Forelimb muscle (tissue), 1 donor: Measurements from ENCODE around the gene GGA1. TPM values are rescaled to one million over a fixed set of nuclear protein-coding genes. Genes with fewer than 3 reads are reported as not detected.
"Not testable (repeated sequence)": the region's sequence is repeated elsewhere in the genome, so short reads cannot be mapped to it uniquely, and the experiment has no call there.

ENCODE experiments used
- DNase-seq: peaks from one replicate; pipeline ENCODE4 v3.0.0-alpha.2; 2013; ENCODE audit warnings: low read depth
- polyA plus RNA-seq: library from polyadenylated mRNA; unstranded; fragments of 120-200 nt; gene quantifications from one replicate; pipeline ENCODE4 v1.2.1, GENCODE V29; 2013; ENCODE audit not compliant: insufficient read length

Gene GGA1
- polyA plus RNA-seq, 1 donor: 44.8 TPM

DNA sequence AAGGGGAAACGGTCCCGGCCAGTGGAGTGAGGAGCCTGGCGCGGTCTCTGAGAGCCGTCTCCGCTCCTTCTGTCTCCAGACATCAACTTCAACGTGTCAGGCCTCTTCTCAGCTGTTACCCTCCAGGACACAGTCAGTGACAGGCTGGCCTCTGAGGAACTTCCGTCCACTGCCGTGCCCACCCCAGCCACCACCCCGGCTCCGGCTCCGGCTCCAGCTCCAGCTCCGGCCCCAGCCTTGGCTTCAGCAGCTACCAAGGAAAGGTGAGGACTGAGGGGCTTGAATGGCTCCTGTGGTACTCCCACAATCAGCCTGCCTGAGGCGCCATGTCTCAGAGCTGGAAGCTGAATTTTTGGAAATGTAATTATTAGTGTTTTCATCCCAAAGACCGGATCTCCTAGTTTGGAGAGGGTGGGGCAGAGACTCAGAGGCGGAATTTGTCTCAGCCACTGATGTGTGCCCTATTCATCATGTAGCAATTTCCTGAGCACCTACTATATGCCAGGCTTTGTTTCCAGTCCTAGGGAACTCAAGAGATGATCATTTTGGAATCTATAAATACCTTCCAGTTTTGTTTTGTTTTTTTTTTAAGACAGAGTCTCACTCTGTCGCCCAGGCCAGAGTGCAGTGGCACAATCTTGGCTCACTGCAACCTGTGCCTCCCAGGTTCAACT lies 42.0 kb downstream of the GGA1 start:
- no peak for DNase-seq

GRCh38 chr22:37654563-37655251 lies 46.1 kb downstream of the GGA1 start:
- DNase-seq: no peak

DNA sequence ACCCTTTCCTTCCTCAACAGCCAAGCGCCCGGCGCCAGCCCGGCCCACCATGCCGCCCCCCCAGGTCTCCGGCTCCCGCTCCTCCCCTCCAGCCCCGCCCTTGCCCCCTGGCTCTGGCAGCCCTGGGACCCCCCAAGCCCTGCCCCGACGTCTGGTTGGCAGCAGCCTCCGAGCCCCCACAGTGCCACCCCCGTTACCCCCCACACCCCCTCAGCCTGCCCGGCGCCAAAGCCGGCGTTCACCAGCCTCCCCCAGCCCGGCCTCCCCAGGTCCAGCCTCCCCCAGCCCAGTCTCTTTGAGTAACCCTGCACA lies 46.6 kb downstream of the GGA1 start:
- DNase-seq: no peak

GRCh38 chr22:37656583-37656982 lies 47.9 kb downstream of the GGA1 start:
- not testable (repeated sequence) for DNase-seq

DNA sequence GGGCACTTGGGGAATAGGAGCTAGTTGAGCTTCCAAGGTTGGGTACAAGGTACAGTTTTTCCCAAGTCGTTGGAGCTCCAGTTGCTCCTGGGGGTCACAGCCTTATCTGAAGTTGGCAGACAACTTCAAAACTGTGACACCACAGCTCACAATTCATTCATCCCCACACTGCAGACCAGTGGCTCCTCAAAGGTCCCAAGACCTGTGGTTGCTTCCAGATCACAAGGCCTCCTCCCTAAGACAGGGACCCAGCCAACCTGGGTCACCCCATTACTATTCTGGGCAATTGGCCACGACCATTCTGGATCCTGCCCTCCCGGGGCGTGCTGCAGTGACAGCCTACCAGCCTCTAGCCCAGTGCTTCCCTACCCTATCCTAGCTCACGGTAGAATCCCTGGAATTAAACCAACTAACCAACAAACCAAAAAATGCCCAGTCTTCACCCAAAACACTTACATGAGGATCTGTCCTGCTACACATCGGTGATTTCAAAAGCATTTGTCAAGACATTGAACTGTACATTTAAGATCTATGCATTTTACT lies 49.0 kb downstream of the GGA1 start:
- no peak for DNase-seq

DNA sequence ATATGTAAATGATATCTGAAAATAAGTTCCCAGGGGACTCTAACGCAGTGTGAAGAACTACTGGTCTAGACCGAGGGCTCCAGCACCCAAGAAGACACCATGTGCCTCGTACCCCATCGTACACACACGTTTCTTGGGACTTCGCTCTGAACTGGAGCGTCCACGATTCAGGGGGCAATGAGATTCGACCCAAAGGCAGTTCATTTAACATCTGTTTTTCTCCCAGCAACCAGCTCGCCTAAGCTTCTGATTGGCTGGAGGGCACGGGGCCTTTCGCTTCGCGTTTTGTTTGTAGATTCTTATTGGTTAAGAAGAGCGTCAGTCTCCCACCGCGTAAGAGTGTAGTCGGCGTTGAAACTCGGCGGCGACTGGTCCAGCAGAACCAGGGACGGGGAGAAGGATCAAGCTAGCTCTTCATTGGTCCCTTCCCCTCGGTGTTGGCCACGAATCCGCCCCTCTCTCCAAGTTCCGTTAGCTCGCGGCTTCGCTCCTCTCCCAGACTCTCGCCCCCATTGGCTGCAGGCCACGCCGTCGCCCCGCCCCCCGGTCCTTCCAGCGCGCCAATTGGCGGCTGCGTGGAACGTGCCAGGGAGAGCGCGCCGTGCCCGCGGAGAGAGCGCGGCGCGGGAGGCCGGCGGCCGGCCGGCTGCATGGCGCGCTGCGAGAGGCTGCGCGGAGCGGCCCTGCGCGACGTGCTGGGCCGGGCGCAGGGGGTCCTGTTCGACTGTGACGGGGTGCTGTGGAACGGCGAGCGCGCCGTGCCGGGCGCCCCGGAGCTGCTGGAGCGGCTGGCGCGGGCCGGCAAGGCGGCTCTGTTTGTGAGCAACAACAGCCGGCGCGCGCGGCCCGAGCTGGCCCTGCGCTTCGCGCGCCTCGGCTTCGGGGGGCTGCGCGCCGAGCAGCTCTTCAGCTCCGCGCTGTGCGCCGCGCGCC lies 49.8 kb downstream of the GGA1 start, which contains the start of gene PDXP:
TSS of gene PDXP (plus strand) at position 591 of the 933 bp plus-strand sequence. CDS start at position 651, 60 bp downstream.
- DNase-seq: peak; percentile 100

DNA sequence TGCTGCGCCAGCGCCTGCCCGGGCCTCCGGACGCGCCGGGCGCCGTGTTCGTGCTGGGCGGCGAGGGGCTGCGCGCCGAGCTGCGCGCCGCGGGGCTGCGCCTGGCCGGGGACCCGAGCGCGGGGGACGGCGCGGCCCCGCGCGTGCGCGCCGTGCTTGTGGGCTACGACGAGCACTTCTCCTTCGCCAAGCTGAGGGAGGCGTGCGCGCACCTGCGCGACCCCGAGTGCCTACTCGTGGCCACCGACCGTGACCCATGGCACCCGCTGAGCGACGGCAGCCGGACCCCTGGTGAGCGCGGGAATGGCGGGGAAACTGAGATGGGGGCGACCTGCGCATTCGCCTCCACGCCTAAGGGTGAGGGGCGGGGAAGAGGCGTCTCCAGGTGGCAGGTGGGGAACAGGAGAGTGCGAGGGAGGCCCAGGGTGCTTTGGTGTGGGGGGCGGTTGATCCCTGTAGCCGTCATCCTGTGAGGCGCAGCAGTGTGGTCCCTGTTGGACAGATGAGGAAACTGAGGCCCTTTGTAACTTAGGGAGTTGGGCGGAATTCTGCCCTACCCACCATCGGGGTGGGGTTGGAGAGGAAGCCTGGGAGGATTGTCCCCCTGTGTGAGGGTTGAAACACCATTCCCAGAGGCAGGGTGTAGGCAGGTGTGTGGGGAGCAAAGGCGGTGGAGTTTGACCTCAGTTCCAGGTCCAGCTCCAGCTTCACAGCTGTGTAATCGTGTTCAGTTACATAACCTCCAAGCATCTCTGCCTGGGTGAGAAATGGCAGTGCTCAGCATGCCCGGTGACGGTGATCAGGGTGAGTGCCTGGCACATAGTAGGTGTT lies 50.6 kb downstream of the GGA1 start:
- DNase-seq: no peak

DNA sequence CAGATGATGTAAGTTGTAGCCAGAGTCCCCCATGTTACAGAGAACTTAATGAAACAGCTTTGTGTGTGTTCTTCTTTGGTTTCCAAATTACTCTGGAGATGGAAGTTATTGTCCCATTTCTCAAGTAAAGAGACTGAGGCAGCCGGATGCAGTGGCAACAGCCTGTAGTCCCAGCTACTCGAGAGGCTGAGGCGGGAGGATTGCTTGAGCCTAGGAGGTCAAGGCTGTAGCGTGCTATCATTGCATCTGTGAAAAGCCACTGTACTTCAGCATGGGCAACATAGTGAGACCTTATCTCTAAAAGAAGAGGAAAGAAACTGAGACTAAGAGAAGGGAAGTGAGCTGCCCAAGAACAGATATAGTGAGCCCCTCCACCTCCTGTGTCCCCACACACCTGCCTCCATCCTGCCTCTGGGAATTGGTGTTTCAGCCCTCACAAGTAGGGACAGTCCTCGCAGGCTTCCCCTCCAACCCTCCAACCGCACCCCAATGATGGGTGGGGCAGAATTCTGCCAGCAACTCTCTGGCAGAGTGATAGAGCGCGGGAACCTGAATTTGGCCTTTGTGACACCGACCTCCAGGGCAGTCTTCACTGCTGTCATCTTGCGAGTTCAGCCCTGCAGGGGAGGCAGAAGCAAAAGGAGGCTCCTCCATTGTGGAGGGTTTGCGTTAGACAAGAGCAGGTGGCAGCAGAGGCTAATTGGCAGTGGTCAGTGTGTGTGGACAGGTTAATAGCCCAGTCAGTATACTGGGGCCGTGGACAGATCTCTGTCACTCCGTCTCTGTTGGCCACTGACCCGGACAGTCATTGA lies 51.5 kb downstream of the GGA1 start:
- DNase-seq: no peak

- no peak for DNase-seq
These were observed 52.0 kb downstream of the GGA1 start for GRCh38 chr22:37660709-37661045.

DNA sequence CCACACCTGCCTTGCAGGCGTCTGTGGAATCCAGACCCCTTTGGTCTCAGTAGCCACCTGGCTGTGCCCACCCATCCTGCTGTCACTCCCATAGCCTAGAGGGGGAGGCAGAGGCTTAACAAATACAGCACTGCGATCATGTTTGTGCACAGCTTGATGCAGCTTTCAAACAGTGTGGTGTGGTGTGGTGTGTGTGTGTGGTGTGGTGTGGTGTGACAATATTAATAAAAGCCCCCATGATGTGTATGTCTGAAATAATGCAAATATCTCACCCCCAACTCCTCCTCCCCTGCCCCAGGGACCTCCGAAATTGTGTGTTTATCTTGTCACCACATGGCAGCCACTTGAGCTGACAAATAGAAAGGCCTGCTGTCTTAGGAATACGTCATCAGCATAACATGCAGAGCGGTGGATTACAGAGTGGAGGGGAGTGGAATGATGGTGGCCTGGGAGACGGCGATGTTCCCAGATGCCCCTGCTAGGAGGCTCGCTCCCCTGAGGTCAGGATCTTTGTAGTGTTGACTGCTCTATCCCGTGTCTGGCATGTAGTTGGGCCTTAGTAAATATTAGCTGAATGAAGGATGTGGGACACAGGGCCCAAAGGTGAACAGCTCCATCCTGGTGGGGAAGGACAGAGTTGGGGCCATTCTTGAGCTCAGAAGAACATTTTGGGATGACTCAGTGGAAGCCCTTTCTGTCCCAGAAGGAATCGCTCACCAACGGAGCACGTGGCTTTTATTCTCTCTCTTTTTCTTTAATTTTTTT lies 52.7 kb downstream of the GGA1 start:
- DNase-seq: no peak

DNA sequence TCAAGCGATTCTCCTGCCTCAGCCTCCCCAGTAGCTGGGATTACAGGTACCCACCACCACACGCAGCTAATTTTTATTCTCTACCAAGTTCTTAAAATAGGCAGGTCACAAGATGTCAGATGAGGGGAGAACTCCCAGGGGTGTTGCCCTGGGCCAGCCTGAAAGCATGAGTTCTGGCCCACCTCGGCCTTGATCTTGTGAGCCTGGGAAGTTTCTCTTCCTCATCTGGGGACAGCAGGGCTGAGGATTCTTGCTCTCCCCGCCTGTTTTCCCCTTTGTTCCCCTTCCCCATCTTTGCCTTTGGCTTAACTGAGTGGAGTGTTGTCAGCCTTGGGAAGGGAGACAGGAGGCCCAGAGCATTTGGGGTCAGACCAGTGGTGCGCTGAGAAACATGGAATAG lies 53.4 kb downstream of the GGA1 start:
- DNase-seq: no peak

GRCh38 chr22:37663521-37664140 lies 55.0 kb downstream of the GGA1 start:
- no peak for DNase-seq

- DNase-seq: no peak
These were observed 55.8 kb downstream of the GGA1 start for GRCh38 chr22:37664249-37665101.

DNA sequence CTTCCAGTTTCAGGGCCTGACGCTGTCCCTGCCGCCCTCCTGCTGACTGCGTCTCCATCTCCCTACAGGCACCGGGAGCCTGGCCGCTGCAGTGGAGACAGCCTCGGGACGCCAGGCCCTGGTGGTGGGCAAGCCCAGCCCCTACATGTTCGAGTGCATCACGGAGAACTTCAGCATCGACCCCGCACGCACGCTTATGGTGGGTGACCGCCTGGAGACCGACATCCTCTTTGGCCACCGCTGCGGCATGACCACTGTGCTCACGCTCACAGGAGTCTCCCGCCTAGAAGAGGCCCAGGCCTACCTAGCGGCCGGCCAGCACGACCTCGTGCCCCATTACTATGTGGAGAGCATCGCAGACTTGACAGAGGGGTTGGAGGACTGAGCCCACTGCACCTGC lies 56.9 kb downstream of the GGA1 start:
- DNase-seq: no peak

GRCh38 chr22:37669586-37669985 lies 61.0 kb downstream of the GGA1 start:
- DNase-seq: no peak

GRCh38 chr22:37672206-37672919 lies 63.7 kb downstream of the GGA1 start:
- no peak for DNase-seq

- DNase-seq: no peak
These were observed 64.4 kb downstream of the GGA1 start for GRCh38 chr22:37672920-37673455.
